Liver (tissue), 3 donors: ENCODE results near the gene ALDH3A1.

Experiments
- CTCF ChIP-seq: fragments of 150-350 bp; IDR thresholded peaks from 2 replicates; pipeline ENCODE4 v1.5.1; 2017; ENCODE audit warnings: improper control_type of control experiment, low read depth, low read length; ENCODE audit not compliant: missing input control
- EGR1 ChIP-seq, 2 donors: IDR thresholded peaks; 2 replicates each; pipeline ENCODE4 v1.6.1; 2016 to 2018; ENCODE audit warnings: antibody characterized with exemption in 2 of 2, low read depth in 2 of 2
- SP1 ChIP-seq: IDR thresholded peaks from 2 replicates; pipeline ENCODE4 v1.6.1; 2018; ENCODE audit warnings: antibody characterized with exemption, mild to moderate bottlenecking
- YY1 ChIP-seq: IDR thresholded peaks from 2 replicates; pipeline ENCODE4 v1.6.1; 2016; ENCODE audit warnings: antibody characterized with exemption, mild to moderate bottlenecking
- ZBTB33 ChIP-seq: IDR thresholded peaks from 2 replicates; pipeline ENCODE4 v1.6.1; 2016; ENCODE audit warnings: antibody characterized with exemption
- TF ChIP-seq, protein P1 (sequence below): IDR thresholded peaks from 2 replicates; pipeline ENCODE4 v1.6.1; 2016; ENCODE audit warnings: antibody characterized with exemption
- donor health status: healthy.
- donor health status: healthy.

GRCh38 chr17:19750835-19751234, 2.7 kb upstream of the ALDH3A1 start:
- TF ChIP-seq YY1 (no peak), CTCF (no peak), SP1 (no peak), ZBTB33 (no peak), EGR1 (IDR thresholded peaks at IDR 0.05; ENCODE audit: low read depth in 2 of 2) (no peak)
- TF ChIP-seq, protein P1, sequence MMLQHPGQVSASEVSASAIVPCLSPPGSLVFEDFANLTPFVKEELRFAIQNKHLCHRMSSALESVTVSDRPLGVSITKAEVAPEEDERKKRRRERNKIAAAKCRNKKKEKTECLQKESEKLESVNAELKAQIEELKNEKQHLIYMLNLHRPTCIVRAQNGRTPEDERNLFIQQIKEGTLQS = no peak
